OCI-LY7 (cell line): Measurements from ENCODE around the gene TLE3.

Experiments used
- CTCF ChIP-seq: fragments of 200-600 bp; sonication (generic); conservative IDR thresholded peaks from 2 replicates; pipeline ENCODE4 v1.5.1; 2014; ENCODE audit warnings: mild to moderate bottlenecking, antibody characterized with exemption, low read length, moderate library complexity, mixed read lengths
- EZH2phosphoT487 ChIP-seq: fragments of 200-600 bp; sonication (generic); IDR thresholded peaks from 2 replicates; pipeline ENCODE4 v1.6.1; 2018; ENCODE audit warnings: low read depth, borderline replicate concordance, mild to moderate bottlenecking, mixed run types, antibody characterized with exemption, low read length, moderate library complexity, mixed read lengths

- no peak for TF ChIP-seq EZH2phosphoT487
- no peak for TF ChIP-seq CTCF
Measured at GRCh38 chr15:70063980-70064379, 33.7 kb downstream of the TLE3 start.
